NCI-H187 treated with DMSO at 0.1 percent for 48 hours (cell line): ENCODE results near the gene SLFN11.
A peak's percentile ranks its signal among the peaks of the same experiment; 100 is the strongest.
"Not testable (repeated sequence)": the region's sequence is repeated elsewhere in the genome, so short reads cannot be mapped to it uniquely, and the experiment has no call there.

Experiments used
- DNase-seq: peaks from one replicate; lab custom pipeline; 2025; lab: John Stamatoyannopoulos, UW

Gene SLFN11, protein sequence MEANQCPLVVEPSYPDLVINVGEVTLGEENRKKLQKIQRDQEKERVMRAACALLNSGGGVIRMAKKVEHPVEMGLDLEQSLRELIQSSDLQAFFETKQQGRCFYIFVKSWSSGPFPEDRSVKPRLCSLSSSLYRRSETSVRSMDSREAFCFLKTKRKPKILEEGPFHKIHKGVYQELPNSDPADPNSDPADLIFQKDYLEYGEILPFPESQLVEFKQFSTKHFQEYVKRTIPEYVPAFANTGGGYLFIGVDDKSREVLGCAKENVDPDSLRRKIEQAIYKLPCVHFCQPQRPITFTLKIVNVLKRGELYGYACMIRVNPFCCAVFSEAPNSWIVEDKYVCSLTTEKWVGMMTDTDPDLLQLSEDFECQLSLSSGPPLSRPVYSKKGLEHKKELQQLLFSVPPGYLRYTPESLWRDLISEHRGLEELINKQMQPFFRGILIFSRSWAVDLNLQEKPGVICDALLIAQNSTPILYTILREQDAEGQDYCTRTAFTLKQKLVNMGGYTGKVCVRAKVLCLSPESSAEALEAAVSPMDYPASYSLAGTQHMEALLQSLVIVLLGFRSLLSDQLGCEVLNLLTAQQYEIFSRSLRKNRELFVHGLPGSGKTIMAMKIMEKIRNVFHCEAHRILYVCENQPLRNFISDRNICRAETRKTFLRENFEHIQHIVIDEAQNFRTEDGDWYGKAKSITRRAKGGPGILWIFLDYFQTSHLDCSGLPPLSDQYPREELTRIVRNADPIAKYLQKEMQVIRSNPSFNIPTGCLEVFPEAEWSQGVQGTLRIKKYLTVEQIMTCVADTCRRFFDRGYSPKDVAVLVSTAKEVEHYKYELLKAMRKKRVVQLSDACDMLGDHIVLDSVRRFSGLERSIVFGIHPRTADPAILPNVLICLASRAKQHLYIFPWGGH

GRCh38 chr17:35373534-35373983 lies at the start of gene SLFN11:
Gene SLFN11 (minus strand): TSS chr17:35373621. CDS start chr17:35363807, 9,814 bp downstream.
- peak; percentile 55 for DNase-seq

- DNase-seq: not testable (repeated sequence)
These were observed 47.6 kb upstream of the SLFN11 start for GRCh38 chr17:35421069-35421468.

GRCh38 chr17:35416659-35417058 lies 43.2 kb upstream of the SLFN11 start:
- no peak for DNase-seq

GRCh38 chr17:35414707-35415106 lies 41.3 kb upstream of the SLFN11 start:
- not testable (repeated sequence) for DNase-seq

DNA sequence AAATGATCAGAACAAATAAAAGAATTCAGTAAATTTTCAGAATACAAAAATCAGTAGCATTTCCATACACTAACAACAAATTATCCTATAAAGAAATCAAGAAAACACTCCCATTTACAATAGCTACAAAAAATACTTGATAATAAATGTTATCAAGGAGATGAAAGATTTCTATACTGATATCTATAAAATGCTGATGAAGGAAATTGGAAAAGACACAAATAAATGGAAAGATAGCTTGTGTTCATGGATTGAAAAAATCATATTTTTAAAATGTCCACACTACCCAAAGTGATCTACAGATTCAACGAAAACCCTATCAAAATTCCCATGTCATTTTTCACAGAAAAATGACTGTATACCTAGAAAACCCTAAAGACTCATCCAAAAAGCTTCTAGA lies 40.8 kb upstream of the SLFN11 start:
- no peak for DNase-seq

DNA sequence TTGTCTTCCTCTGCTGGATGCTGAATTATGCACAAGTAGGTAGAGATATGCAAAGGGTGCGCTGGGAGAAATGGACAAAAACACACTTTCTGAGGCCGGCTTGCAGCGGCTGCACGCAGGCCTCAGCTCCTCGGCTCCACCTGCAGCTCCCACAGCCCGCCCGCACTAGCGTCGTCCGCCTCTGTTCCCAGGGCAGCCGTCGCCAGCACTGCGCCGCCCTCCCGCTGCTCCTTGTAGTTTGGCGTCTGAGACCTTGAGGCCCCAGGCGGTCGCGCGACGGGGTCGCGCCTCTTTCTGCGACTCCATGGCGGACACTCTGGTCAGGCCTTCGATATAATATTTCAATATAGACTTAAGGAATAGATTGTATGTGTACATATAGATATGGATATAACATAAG lies 34.1 kb upstream of the SLFN11 start:
- DNase-seq: no peak

DNA sequence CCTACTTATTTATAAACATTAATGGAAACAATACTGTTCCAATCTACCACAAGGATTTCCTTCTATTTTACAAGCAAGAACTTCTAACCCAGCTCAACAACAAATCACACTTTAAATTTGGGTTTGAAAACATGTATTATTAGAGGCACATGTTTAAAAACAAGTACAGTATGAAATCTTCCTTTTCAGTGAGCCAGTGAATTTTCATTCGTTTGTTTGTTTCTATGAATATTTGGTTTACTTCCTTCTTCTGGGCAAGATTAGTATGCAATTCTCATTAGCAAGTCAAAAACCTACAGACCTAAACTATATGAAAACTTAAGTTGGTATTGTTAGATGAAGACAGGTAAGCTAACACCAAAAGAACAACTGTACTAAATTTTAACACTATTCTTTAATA lies 33.1 kb upstream of the SLFN11 start:
- DNase-seq: no peak

DNA sequence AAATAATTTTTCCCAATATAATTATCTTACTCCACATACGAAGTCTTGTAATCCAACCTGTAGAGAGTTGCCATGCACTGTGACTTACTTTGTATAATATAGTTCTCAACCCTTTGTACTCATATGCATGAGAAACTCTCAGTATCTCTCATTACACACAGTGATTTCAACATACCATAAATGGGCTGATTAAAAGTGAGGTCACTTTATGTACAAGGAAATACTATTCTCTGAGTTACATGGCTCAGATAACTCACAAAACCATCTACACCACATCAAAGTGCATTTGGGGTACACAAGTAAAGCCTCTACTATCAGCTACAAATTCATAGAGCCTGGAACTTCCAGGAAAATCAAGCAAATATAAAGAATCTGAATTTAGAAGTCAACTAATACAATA lies 30.9 kb upstream of the SLFN11 start:
- no peak for DNase-seq

DNA sequence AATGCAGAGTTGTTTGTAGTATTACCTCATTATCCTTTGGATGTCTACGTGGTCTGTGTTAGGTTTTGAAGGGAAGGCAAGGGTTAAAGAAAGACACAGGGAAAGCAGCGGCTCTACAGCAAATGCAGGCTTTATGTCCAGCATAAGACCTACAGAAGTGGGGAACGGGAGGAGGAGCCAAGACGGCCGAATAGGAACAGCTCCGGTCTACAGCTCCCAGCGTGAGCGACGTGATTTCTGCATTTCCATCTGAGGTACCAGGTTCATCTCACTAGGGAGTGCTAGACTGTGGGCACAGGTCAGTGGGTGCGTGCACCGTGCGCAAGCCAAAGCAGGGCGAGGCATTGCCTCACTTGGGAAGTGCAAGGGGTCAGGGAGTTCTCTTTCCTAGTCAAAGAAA lies 20.4 kb upstream of the SLFN11 start:
- not testable (repeated sequence) for DNase-seq

DNA sequence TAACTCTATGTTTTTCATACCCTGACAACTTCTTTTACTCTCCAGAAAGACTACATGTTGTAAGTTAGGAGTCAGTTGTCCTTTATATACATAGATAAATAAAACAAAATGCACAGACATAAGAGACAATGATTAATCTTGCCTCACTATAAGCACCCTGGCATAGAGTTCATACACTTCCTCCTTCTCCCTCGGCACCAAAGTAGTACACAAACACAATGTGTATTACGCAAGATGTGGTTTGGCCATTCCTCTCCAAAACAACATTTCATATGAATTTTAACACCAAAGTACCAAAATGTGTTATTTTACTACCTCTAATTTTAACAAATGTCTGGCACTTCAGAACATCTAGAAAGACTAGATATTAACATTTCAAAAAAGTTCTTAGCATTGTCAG lies 17.2 kb upstream of the SLFN11 start:
- no peak for DNase-seq

DNA sequence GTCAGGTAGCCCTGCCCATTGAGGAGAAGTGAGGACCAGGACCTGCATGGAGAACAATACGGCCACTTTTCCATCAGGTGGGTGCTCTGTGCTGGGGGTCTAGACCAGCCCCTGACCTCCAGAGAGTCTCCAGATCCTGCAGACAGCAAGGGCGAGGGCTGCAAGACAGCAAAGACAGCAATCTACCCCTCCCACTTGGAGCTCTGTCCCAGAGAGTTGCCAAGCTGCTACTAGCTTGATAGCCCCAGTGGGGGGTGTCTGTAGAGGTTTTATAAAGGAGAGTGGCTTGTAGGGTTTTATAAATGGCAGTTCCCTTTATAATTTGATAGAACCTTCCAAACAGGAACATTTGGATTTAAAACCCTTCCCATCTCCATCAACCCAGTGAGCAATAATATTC lies 16.7 kb upstream of the SLFN11 start:
- DNase-seq: no peak

- no peak for DNase-seq
These were observed 14.1 kb upstream of the SLFN11 start for GRCh38 chr17:35387496-35387895.

DNA sequence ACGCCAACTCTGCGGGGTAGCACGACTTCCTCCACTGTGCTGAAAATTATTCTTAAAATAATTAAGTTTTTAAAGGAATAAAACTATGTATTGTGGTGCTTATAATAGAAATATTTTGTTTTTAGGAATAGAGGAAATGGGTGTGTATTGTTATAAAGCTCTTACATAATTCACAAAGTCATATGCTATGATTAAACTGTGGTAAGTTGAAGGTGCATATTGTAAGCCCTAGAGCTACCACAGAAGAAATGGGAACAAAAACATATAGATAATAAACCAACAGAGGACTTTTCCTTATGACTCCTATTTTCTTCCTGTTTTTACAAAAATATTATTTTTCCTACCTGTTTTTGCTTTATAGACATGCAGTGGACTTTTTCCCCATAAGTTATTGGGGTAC lies 4.3 kb upstream of the SLFN11 start:
- DNase-seq: no peak

GRCh38 chr17:35377068-35377467 lies 3.6 kb upstream of the SLFN11 start:
- DNase-seq: no peak

GRCh38 chr17:35376245-35376644 lies 2.8 kb upstream of the SLFN11 start:
- DNase-seq: no peak

DNA sequence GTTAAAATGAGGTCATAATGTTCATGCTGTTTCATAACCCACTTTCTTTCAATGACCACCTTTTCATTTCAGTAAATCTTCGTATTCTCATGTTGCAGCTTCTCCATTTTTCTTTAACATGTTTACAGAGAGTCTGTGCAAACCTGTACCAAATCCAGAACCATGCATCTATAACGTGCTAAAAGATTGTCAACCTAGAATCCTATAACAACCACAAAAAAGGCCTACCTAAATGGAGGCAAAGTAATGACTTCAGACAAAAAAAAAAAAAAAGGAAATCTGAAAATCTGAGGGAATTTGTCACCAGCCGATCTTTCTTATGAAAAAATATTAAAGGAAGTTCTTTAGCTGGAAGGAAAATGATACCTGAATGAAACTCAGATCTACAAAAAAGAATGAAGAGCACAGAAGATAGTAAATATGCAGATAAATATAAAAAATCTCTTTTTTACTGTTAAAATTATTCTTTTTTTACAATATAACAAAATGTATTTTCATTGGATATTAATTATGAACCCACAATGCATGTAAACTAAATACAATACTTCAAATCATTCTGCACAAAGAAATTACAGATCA lies 1.4 kb upstream of the SLFN11 start:
- no peak for DNase-seq

- peak; percentile 22 for DNase-seq
These were observed 754 bp upstream of the SLFN11 start for GRCh38 chr17:35373984-35374765.

DNA sequence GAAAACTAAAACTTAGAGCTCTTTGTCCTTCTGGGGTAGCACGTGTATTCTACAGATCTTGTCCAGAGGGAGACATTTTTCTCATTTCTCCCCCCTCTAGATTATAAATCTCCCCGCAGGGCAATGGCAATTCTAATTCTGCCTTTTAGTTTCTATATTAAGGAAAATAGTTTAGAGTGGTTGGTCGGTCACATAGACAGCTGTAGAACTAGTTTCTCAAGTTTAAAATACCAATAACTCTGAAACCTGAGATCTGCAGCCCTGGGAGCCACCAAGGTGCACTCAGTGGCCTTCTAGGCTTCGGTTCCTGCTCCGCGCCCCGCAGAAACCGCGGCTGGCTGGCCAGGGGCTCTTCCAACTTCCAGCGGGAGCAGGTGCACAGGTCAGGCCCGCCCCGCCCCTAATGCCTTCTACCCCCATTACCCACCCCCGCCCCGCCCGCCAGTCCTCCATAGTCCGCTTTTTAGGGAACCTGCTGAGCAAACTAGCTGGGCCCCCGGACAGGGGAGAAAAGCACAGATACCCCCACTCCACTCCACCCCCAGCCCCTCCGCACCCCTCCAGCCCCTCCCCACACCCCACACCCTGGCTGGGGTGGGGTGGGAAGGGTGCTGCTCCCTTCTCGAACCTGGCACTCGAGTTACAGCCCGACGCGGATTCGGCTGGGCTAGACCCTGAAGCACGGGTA lies 431 bp downstream of the SLFN11 start:
- no peak for DNase-seq

GRCh38 chr17:35371934-35372333 lies 1.5 kb downstream of the SLFN11 start:
- DNase-seq: no peak

- no peak for DNase-seq
These were observed 5.2 kb downstream of the SLFN11 start for GRCh38 chr17:35368081-35368830.
